ENCODE data around the gene ISM2. TPM values are rescaled to one million over a fixed set of nuclear protein-coding genes. Genes with fewer than 3 reads are reported as not detected.

ISM2 gene
- total and polyA plus RNA-seq, 2 experiments from 2014 or later = 0.69 to 1.3 TPM

DNA sequence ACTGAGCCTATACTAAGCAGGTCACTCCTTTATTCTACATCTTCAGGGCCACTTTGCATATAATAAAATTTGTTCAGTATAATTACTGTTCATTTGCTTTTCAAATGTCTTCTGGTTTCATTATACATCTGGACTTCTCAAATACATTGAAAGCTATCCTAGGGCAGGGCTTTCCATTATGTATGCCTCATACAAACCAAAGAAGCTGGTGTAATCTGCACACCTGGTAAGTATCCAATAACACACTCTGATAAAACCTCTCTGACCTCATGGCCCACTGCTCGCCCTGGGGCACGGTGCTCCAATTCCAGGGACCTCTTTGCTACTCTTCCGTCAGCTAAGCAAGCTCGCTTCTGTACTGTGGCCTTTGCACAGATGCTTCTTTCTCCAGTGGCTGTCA is 21.9 kb upstream of the ISM2 start (continued):
- TF ChIP-seq, protein P1, sequence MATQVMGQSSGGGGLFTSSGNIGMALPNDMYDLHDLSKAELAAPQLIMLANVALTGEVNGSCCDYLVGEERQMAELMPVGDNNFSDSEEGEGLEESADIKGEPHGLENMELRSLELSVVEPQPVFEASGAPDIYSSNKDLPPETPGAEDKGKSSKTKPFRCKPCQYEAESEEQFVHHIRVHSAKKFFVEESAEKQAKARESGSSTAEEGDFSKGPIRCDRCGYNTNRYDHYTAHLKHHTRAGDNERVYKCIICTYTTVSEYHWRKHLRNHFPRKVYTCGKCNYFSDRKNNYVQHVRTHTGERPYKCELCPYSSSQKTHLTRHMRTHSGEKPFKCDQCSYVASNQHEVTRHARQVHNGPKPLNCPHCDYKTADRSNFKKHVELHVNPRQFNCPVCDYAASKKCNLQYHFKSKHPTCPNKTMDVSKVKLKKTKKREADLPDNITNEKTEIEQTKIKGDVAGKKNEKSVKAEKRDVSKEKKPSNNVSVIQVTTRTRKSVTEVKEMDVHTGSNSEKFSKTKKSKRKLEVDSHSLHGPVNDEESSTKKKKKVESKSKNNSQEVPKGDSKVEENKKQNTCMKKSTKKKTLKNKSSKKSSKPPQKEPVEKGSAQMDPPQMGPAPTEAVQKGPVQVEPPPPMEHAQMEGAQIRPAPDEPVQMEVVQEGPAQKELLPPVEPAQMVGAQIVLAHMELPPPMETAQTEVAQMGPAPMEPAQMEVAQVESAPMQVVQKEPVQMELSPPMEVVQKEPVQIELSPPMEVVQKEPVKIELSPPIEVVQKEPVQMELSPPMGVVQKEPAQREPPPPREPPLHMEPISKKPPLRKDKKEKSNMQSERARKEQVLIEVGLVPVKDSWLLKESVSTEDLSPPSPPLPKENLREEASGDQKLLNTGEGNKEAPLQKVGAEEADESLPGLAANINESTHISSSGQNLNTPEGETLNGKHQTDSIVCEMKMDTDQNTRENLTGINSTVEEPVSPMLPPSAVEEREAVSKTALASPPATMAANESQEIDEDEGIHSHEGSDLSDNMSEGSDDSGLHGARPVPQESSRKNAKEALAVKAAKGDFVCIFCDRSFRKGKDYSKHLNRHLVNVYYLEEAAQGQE (IDR thresholded peaks at IDR 0.05; ENCODE audit: unreplicated experiment) = no peak

DNA sequence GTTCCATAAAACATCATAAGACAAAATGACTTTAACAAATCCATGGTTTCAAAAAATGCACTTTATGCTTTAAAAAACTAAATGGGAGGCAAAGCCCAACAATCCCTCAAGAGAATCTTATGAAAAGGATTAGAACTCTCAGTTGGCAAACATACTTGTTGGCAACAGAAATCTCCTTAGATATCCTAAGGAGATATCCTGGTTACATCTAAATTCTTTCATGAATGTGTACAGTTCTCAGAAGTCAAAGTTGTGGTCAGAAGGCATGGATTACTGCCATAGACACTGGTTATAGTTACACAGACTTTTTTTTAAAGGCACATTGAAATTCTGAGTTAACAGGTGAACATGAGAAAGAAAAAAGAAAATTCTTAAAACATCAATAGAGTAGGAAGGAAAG is 17.5 kb upstream of the ISM2 start:
- Mint-ChIP-seq H3K4me1 (no peaks in the 10 kb centered on the region), H3K9me3 (no peaks in the 10 kb centered on the region), H3K36me3 (ENCODE audit: low read depth) (peaks cover 33% of the 10 kb centered on the region), H3K27ac (no peak overlapping the region), H3K27me3 (ENCODE audit: insufficient read depth, low read depth, poor library complexity) (peaks cover 3% of the 10 kb centered on the region), H3K4me3 (no peak overlapping the region)
- no peaks in the 10 kb centered on the region for H3K4me1 ChIP-seq (ENCODE audit: insufficient read depth)
- H4K20me1 ChIP-seq (replicated peaks; ENCODE audit: insufficient read depth) = no peaks in the 10 kb centered on the region
- H3F3A ChIP-seq (replicated peaks; ENCODE audit: low read depth) = no peaks in the 10 kb centered on the region
- H3K4me2 ChIP-seq = no peak overlapping the region
- H3K79me2 ChIP-seq (replicated peaks; ENCODE audit: insufficient read depth) = no peaks in the 10 kb centered on the region
- ATAC-seq = no peak
- H3K9me2 ChIP-seq (ENCODE audit: insufficient read depth) = no peaks in the 10 kb centered on the region
- no peak overlapping the region for H3K27ac ChIP-seq (ENCODE audit: low read depth)
- H2AFZ ChIP-seq = no peak overlapping the region
- DNase-seq (ENCODE audit: low spot score) = no peak
- no peak overlapping the region for H3K4me3 ChIP-seq
- H3K27me3 ChIP-seq (ENCODE audit: insufficient read depth) = no peaks in the 10 kb centered on the region
- TF ChIP-seq, protein P2, sequence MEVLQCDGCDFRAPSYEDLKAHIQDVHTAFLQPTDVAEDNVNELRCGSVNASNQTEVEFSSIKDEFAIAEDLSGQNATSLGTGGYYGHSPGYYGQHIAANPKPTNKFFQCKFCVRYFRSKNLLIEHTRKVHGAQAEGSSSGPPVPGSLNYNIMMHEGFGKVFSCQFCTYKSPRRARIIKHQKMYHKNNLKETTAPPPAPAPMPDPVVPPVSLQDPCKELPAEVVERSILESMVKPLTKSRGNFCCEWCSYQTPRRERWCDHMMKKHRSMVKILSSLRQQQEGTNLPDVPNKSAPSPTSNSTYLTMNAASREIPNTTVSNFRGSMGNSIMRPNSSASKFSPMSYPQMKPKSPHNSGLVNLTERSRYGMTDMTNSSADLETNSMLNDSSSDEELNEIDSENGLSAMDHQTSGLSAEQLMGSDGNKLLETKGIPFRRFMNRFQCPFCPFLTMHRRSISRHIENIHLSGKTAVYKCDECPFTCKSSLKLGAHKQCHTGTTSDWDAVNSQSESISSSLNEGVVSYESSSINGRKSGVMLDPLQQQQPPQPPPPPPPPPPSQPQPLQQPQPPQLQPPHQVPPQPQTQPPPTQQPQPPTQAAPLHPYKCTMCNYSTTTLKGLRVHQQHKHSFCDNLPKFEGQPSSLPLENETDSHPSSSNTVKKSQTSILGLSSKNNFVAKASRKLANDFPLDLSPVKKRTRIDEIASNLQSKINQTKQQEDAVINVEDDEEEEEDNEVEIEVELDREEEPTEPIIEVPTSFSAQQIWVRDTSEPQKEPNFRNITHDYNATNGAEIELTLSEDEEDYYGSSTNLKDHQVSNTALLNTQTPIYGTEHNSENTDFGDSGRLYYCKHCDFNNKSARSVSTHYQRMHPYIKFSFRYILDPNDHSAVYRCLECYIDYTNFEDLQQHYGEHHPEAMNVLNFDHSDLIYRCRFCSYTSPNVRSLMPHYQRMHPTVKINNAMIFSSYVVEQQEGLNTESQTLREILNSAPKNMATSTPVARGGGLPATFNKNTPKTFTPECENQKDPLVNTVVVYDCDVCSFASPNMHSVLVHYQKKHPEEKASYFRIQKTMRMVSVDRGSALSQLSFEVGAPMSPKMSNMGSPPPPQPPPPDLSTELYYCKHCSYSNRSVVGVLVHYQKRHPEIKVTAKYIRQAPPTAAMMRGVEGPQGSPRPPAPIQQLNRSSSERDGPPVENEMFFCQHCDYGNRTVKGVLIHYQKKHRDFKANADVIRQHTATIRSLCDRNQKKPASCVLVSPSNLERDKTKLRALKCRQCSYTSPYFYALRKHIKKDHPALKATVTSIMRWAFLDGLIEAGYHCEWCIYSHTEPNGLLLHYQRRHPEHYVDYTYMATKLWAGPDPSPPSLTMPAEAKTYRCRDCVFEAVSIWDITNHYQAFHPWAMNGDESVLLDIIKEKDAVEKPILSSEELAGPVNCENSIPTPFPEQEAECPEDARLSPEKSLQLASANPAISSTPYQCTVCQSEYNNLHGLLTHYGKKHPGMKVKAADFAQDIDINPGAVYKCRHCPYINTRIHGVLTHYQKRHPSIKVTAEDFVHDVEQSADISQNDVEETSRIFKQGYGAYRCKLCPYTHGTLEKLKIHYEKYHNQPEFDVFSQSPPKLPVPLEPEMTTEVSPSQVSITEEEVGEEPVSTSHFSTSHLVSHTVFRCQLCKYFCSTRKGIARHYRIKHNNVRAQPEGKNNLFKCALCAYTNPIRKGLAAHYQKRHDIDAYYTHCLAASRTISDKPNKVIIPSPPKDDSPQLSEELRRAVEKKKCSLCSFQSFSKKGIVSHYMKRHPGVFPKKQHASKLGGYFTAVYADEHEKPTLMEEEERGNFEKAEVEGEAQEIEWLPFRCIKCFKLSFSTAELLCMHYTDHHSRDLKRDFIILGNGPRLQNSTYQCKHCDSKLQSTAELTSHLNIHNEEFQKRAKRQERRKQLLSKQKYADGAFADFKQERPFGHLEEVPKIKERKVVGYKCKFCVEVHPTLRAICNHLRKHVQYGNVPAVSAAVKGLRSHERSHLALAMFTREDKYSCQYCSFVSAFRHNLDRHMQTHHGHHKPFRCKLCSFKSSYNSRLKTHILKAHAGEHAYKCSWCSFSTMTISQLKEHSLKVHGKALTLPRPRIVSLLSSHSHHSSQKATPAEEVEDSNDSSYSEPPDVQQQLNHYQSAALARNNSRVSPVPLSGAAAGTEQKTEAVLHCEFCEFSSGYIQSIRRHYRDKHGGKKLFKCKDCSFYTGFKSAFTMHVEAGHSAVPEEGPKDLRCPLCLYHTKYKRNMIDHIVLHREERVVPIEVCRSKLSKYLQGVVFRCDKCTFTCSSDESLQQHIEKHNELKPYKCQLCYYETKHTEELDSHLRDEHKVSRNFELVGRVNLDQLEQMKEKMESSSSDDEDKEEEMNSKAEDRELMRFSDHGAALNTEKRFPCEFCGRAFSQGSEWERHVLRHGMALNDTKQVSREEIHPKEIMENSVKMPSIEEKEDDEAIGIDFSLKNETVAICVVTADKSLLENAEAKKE (CRISPR knock-in tag; IDR thresholded peaks at IDR 0.05) = no peak
- TF ChIP-seq NANOG (IDR thresholded peaks at IDR 0.05; ENCODE audit: borderline replicate concordance) (no peak), POLR2AphosphoS5 (IDR thresholded peaks at IDR 0.05; ENCODE audit: low read depth) (no peak), STAT1 (IDR thresholded peaks at IDR 0.05; ENCODE audit: unreplicated experiment) (no peak), JUNB (IDR thresholded peaks at IDR 0.05; ENCODE audit: unreplicated experiment) (no peak)
- TF ChIP-seq, protein P3, sequence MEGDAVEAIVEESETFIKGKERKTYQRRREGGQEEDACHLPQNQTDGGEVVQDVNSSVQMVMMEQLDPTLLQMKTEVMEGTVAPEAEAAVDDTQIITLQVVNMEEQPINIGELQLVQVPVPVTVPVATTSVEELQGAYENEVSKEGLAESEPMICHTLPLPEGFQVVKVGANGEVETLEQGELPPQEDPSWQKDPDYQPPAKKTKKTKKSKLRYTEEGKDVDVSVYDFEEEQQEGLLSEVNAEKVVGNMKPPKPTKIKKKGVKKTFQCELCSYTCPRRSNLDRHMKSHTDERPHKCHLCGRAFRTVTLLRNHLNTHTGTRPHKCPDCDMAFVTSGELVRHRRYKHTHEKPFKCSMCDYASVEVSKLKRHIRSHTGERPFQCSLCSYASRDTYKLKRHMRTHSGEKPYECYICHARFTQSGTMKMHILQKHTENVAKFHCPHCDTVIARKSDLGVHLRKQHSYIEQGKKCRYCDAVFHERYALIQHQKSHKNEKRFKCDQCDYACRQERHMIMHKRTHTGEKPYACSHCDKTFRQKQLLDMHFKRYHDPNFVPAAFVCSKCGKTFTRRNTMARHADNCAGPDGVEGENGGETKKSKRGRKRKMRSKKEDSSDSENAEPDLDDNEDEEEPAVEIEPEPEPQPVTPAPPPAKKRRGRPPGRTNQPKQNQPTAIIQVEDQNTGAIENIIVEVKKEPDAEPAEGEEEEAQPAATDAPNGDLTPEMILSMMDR (conservative IDR thresholded peaks at IDR 0.05; ENCODE audit: low read depth in 2 of 2) = no peak
- H3K36me3 ChIP-seq (ENCODE audit: insufficient read depth) = peaks cover 3% of the 10 kb centered on the region; the same call in 1 of the 2 replicates

Data from GM23338 (cell line).